GM23338 (cell line): ENCODE data around the gene DCST2. TPM values are rescaled to one million over a fixed set of nuclear protein-coding genes. Genes with fewer than 3 reads are reported as not detected.

Source experiments
- ATAC-seq: fragments of 200-7000 bp; cut with Tn5 transposase; 3 replicates; pipeline ENCODE4 v1.9.1; 2020
- DNase-seq: peaks from one replicate; pipeline ENCODE4 v3.0.0-alpha.2; 2015; ENCODE audit warnings: low spot score
- H2AFZ ChIP-seq: fragments of 200-600 bp; sonication (generic); 2 replicates; pipeline ENCODE4 v1.8.0; 2016; ENCODE audit warnings: antibody characterized with exemption, mild to moderate bottlenecking, moderate library complexity
- H3F3A ChIP-seq: fragments of 200-600 bp; sonication (generic); replicated peaks from 2 replicates; pipeline ENCODE4 v1.8.0; 2017; ENCODE audit warnings: antibody characterized with exemption, mixed run types, low read depth
- H3K27ac ChIP-seq: fragments of 200-600 bp; sonication (generic); 2 replicates; pipeline ENCODE4 v1.6.1; 2016; ENCODE audit warnings: low read depth
- H3K27me3 ChIP-seq: fragments of 200-600 bp; sonication (generic); 2 replicates; pipeline ENCODE4 v1.8.0; 2016; ENCODE audit warnings: mild to moderate bottlenecking, mixed run types, moderate library complexity; ENCODE audit not compliant: insufficient read depth
- H3K36me3 ChIP-seq: fragments of 200-600 bp; sonication (generic); 2 replicates; pipeline ENCODE4 v1.8.0; 2016; ENCODE audit warnings: mild to moderate bottlenecking; ENCODE audit not compliant: insufficient read depth
- H3K4me1 ChIP-seq: fragments of 200-600 bp; sonication (generic); 2 replicates; pipeline ENCODE4 v1.8.0; 2016; ENCODE audit warnings: mild to moderate bottlenecking, moderate library complexity; ENCODE audit not compliant: insufficient read depth
- H3K4me2 ChIP-seq: fragments of 200-600 bp; sonication (generic); 2 replicates; pipeline ENCODE4 v1.7.1; 2017; ENCODE audit warnings: mixed run types
- H3K4me3 ChIP-seq: fragments of 200-600 bp; sonication (generic); 2 replicates; pipeline ENCODE4 v1.6.1; 2016; ENCODE audit warnings: mixed run types
- H3K79me2 ChIP-seq: fragments of 200-600 bp; sonication (generic); replicated peaks from 2 replicates; pipeline ENCODE4 v1.8.0; 2017; ENCODE audit warnings: mild to moderate bottlenecking; ENCODE audit not compliant: insufficient read depth
- H3K9me2 ChIP-seq: fragments of 200-600 bp; sonication (generic); 2 replicates; pipeline ENCODE4 v1.8.0; 2017; ENCODE audit not compliant: insufficient read depth
- H4K20me1 ChIP-seq: fragments of 200-600 bp; sonication (generic); replicated peaks from 2 replicates; pipeline ENCODE4 v1.8.0; 2017; ENCODE audit warnings: mild to moderate bottlenecking; ENCODE audit not compliant: insufficient read depth
- H3K27ac Mint-ChIP-seq: 2 replicates; pipeline ENCODE4 v1.8.0; 2020; ENCODE audit warnings: inconsistent platforms, mild to moderate bottlenecking, moderate library complexity, mixed read lengths
- H3K27me3 Mint-ChIP-seq: 3 replicates; pipeline ENCODE4 v1.8.0; 2022; ENCODE audit warnings: low read depth, mild to moderate bottlenecking, moderate library complexity, mixed read lengths, inconsistent platforms; ENCODE audit not compliant: insufficient read depth, poor library complexity
- H3K36me3 Mint-ChIP-seq: 3 replicates; pipeline ENCODE4 v1.8.0; 2021; ENCODE audit warnings: low read depth, mild to moderate bottlenecking, inconsistent platforms, moderate library complexity, mixed read lengths
- H3K4me1 Mint-ChIP-seq: 3 replicates; pipeline ENCODE4 v1.8.0; 2020; ENCODE audit warnings: mild to moderate bottlenecking, inconsistent platforms, mixed read lengths
- H3K4me3 Mint-ChIP-seq: 3 replicates; pipeline ENCODE4 v1.8.0; 2021; ENCODE audit warnings: moderate library complexity, mild to moderate bottlenecking, inconsistent platforms, mixed read lengths
- H3K9me3 Mint-ChIP-seq: 3 replicates; pipeline ENCODE4 v1.8.0; 2020; ENCODE audit warnings: moderate library complexity, mild to moderate bottlenecking, inconsistent platforms, mixed read lengths
- CREB1 ChIP-seq: fragments of 250-450 bp; sonication (Bioruptor Pico); IDR thresholded peaks from 2 replicates; pipeline ENCODE4 v1.5.0; 2020; ENCODE audit warnings: low read depth, mild to moderate bottlenecking, moderate library complexity
- CTCF ChIP-seq, 2 experiments: fragments of 200-600 bp in 1 of 2; sonication (generic) in 1 of 2; conservative IDR thresholded peaks; 2 replicates each; pipeline versions ENCODE4 v1.5.1 to v1.6.1; 2016 to 2017; ENCODE audit warnings: antibody characterized with exemption in 2 of 2, low read depth in 2 of 2, mild to moderate bottlenecking in 2 of 2, moderate library complexity in 1 of 2
- ETS1 ChIP-seq: IDR thresholded peaks from 2 replicates; pipeline ENCODE4 v1.6.1; 2016; ENCODE audit warnings: antibody characterized with exemption
- EZH2 ChIP-seq: fragments of 200-600 bp; sonication (generic); IDR thresholded peaks from one replicate; pipeline ENCODE4 v1.8.0; 2017; ENCODE audit warnings: antibody characterized with exemption, mild to moderate bottlenecking, low read depth; ENCODE audit not compliant: unreplicated experiment
- EZH2phosphoT487 ChIP-seq: fragments of 200-600 bp; sonication (generic); IDR thresholded peaks from one replicate; pipeline ENCODE4 v1.8.1; 2018; ENCODE audit warnings: antibody characterized with exemption; ENCODE audit not compliant: unreplicated experiment
- JUNB ChIP-seq: IDR thresholded peaks from one replicate; pipeline ENCODE4 v1.6.1; 2016; ENCODE audit warnings: antibody characterized with exemption; ENCODE audit not compliant: unreplicated experiment
- NANOG ChIP-seq: IDR thresholded peaks from 2 replicates; pipeline ENCODE4 v1.6.1; 2016; ENCODE audit warnings: antibody characterized with exemption, borderline replicate concordance
- POLR2AphosphoS5 ChIP-seq: IDR thresholded peaks from 2 replicates; pipeline ENCODE4 v1.6.1; 2016; ENCODE audit warnings: antibody characterized with exemption, low read depth
- STAT1 ChIP-seq: IDR thresholded peaks from one replicate; pipeline ENCODE4 v1.6.1; 2016; ENCODE audit warnings: antibody characterized with exemption; ENCODE audit not compliant: unreplicated experiment
- ZNF114 ChIP-seq: fragments of 250-450 bp; sonication (Bioruptor Pico); IDR thresholded peaks from 2 replicates; pipeline ENCODE4 v1.5.0; 2020; ENCODE audit warnings: mild to moderate bottlenecking, moderate library complexity
- ZNF331 ChIP-seq: fragments of 250-450 bp; sonication (Bioruptor Pico); IDR thresholded peaks from 2 replicates; pipeline ENCODE4 v1.5.0; 2020; ENCODE audit warnings: low read depth, mild to moderate bottlenecking, moderate library complexity
- ZNF462 ChIP-seq: fragments of 250-450 bp; sonication (Bioruptor Pico); IDR thresholded peaks from 2 replicates; pipeline ENCODE4 v1.5.0; 2020; ENCODE audit warnings: mild to moderate bottlenecking, moderate library complexity
- polyA plus RNA-seq: library from polyadenylated mRNA; unstranded; fragments of >200 nt; fragmentation: Nextera tagmentation; extraction: Ambion mirVana; gene quantifications from 2 replicates; pipeline ENCODE4 v1.2.1, GENCODE V29; 2016
- total RNA-seq: library from RNA; depleted of rRNA; stranded (reverse); fragments of >200 nt; shearing (Covaris generic); gene quantifications from 2 replicates; pipeline ENCODE4 v1.2.3, GENCODE V29; 2014
- TF ChIP-seq, protein P1 (sequence below): IDR thresholded peaks from one replicate; pipeline ENCODE4 v1.6.1; 2018; ENCODE audit warnings: antibody characterized with exemption; ENCODE audit not compliant: unreplicated experiment

The DCST2 gene
- total and polyA plus RNA-seq, 2 experiments from 2014 or later: 0.78 TPM; not detected in 1

- Histone ChIP-seq H3K27me3 (no peaks in the 10 kb centered on the region), H3K4me1 (peaks cover 8% of the 10 kb centered on the region), H3K27ac (no peak overlapping the region), H2AFZ (no peak overlapping the region), H3K4me2 (no peak overlapping the region), H3K79me2 (no peaks in the 10 kb centered on the region), H3K36me3 (no peaks in the 10 kb centered on the region), H3K4me3 (no peak overlapping the region), H3K9me2 (no peaks in the 10 kb centered on the region), H4K20me1 (0 out of 2 replicates have a peak, but pooled peaks cover 2% of the 10 kb centered on the region), H3F3A (no peaks in the 10 kb centered on the region)
- H3K27me3 Mint-ChIP-seq: peaks cover 23% of the 10 kb centered on the region
- peaks cover 4% of the 10 kb centered on the region; the same call in 2 of the 3 replicates for H3K36me3 Mint-ChIP-seq
- H3K27ac Mint-ChIP-seq: no peak overlapping the region
- no peak for TF ChIP-seq ZNF462 (CRISPR knock-in tag)
- no peak for TF ChIP-seq STAT1
- no peak for TF ChIP-seq CTCF (conservative IDR thresholded peaks at IDR 0.05; ENCODE audit: low read depth in 2 of 2)
- TF ChIP-seq ZNF114 (CRISPR knock-in tag): no peak
- TF ChIP-seq ZNF331 (CRISPR knock-in tag): no peak
- no peak for TF ChIP-seq NANOG
- no peak for TF ChIP-seq POLR2AphosphoS5
- no peak for TF ChIP-seq EZH2phosphoT487
- no peak for TF ChIP-seq JUNB
- TF ChIP-seq CREB1 (CRISPR knock-in tag): no peak
- TF ChIP-seq EZH2: no peak
- TF ChIP-seq, protein P1, sequence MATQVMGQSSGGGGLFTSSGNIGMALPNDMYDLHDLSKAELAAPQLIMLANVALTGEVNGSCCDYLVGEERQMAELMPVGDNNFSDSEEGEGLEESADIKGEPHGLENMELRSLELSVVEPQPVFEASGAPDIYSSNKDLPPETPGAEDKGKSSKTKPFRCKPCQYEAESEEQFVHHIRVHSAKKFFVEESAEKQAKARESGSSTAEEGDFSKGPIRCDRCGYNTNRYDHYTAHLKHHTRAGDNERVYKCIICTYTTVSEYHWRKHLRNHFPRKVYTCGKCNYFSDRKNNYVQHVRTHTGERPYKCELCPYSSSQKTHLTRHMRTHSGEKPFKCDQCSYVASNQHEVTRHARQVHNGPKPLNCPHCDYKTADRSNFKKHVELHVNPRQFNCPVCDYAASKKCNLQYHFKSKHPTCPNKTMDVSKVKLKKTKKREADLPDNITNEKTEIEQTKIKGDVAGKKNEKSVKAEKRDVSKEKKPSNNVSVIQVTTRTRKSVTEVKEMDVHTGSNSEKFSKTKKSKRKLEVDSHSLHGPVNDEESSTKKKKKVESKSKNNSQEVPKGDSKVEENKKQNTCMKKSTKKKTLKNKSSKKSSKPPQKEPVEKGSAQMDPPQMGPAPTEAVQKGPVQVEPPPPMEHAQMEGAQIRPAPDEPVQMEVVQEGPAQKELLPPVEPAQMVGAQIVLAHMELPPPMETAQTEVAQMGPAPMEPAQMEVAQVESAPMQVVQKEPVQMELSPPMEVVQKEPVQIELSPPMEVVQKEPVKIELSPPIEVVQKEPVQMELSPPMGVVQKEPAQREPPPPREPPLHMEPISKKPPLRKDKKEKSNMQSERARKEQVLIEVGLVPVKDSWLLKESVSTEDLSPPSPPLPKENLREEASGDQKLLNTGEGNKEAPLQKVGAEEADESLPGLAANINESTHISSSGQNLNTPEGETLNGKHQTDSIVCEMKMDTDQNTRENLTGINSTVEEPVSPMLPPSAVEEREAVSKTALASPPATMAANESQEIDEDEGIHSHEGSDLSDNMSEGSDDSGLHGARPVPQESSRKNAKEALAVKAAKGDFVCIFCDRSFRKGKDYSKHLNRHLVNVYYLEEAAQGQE: no peak
- TF ChIP-seq ETS1: no peak
- peaks cover 27% of the 10 kb centered on the region for H3K4me1 Mint-ChIP-seq
- H3K9me3 Mint-ChIP-seq: no peaks in the 10 kb centered on the region
- no peak for ATAC-seq
- no peak for DNase-seq
- H3K4me3 Mint-ChIP-seq: no peak overlapping the region
These were observed 10.7 kb downstream of the DCST2 start for GRCh38 chr1:155022927-155023236.
